ENCODE measurements around the gene AKT1.
"Not testable (repeated sequence)": the region's sequence is repeated elsewhere in the genome, so short reads cannot be mapped to it uniquely, and the experiment has no call there.

- TF ChIP-seq, protein P1, sequence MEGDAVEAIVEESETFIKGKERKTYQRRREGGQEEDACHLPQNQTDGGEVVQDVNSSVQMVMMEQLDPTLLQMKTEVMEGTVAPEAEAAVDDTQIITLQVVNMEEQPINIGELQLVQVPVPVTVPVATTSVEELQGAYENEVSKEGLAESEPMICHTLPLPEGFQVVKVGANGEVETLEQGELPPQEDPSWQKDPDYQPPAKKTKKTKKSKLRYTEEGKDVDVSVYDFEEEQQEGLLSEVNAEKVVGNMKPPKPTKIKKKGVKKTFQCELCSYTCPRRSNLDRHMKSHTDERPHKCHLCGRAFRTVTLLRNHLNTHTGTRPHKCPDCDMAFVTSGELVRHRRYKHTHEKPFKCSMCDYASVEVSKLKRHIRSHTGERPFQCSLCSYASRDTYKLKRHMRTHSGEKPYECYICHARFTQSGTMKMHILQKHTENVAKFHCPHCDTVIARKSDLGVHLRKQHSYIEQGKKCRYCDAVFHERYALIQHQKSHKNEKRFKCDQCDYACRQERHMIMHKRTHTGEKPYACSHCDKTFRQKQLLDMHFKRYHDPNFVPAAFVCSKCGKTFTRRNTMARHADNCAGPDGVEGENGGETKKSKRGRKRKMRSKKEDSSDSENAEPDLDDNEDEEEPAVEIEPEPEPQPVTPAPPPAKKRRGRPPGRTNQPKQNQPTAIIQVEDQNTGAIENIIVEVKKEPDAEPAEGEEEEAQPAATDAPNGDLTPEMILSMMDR (IDR thresholded peaks at IDR 0.05): not testable (repeated sequence)
- not testable (repeated sequence) for TF ChIP-seq EP300, POLR2AphosphoS5 (IDR thresholded peaks at IDR 0.05)
Observed at GRCh38 chr14:104729176-104729834, 66.2 kb downstream of the AKT1 start.
